Esophagus muscularis mucosa (tissue), 4 donors: ENCODE results near the gene MAP2K6.

Source experiments
- EP300 ChIP-seq: sonication (generic); formaldehyde crosslinking; IDR thresholded peaks from one replicate; pipeline ENCODE4 v1.6.1; 2017; ENCODE audit warnings: antibody characterized with exemption
- POLR2A ChIP-seq: fragments of 450-650 bp; IDR thresholded peaks from one replicate; pipeline ENCODE4 v1.6.1; 2017; ENCODE audit warnings: antibody characterized with exemption, moderate library complexity, mild to moderate bottlenecking, low read depth
- POLR2AphosphoS5 ChIP-seq, 2 donors: sonication (generic); formaldehyde crosslinking; IDR thresholded peaks; one replicate each; pipeline ENCODE4 v1.6.1; 2017; ENCODE audit warnings: antibody characterized with exemption in 2 of 2
- TF ChIP-seq, protein P1 (sequence below), 3 experiments: fragments of 200-600 bp in 2 of 3; fragments of 450-650 bp in 1 of 3; sonication (generic) in 2 of 3; IDR thresholded peaks; one replicate each; pipeline ENCODE4 v1.5.1; 2017 to 2019; ENCODE audit warnings: antibody characterized with exemption in 3 of 3, mild to moderate bottlenecking in 2 of 3, moderate library complexity in 1 of 3

DNA sequence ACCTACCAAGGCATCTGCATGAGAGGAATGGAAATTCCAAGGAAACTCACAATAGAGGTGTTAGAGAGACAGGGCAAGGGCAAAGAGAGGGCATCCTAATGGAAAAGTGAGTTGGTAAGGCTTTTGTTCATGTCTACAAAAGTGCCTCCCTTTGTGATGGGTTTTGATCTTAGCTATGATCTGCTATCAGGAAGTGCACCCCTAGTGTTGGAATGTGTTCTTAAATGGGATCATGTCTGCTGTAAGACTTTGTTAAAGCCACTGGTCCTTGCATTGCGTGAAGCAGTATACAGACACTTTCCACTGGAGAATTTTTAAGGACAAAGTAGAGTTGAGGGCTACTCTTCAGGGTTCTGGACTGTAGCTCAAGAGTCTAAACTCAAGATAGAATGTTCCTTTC, 92.0 kb downstream of the MAP2K6 start:
- TF ChIP-seq POLR2A (no peak), EP300 (no peak), POLR2AphosphoS5 (IDR thresholded peaks at IDR 0.05) (no peak)
- TF ChIP-seq, protein P1, sequence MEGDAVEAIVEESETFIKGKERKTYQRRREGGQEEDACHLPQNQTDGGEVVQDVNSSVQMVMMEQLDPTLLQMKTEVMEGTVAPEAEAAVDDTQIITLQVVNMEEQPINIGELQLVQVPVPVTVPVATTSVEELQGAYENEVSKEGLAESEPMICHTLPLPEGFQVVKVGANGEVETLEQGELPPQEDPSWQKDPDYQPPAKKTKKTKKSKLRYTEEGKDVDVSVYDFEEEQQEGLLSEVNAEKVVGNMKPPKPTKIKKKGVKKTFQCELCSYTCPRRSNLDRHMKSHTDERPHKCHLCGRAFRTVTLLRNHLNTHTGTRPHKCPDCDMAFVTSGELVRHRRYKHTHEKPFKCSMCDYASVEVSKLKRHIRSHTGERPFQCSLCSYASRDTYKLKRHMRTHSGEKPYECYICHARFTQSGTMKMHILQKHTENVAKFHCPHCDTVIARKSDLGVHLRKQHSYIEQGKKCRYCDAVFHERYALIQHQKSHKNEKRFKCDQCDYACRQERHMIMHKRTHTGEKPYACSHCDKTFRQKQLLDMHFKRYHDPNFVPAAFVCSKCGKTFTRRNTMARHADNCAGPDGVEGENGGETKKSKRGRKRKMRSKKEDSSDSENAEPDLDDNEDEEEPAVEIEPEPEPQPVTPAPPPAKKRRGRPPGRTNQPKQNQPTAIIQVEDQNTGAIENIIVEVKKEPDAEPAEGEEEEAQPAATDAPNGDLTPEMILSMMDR (IDR thresholded peaks at IDR 0.05) = peak in 1 of 3 experiments; percentile 10
